B cell (primary cell): ENCODE results near the gene DHDH. TPM values are rescaled to one million over a fixed set of nuclear protein-coding genes. Genes with fewer than 3 reads are reported as not detected.

Experiments used
- ATAC-seq: fragments of 200-7000 bp; cut with Tn5 transposase; one replicate; pipeline ENCODE4 v1.10.0; 2021; ENCODE audit warnings: low read depth, mild to moderate bottlenecking, moderate number of reproducible peaks, moderate library complexity
- CTCF ChIA-PET: fragments of 350-600 bp; sonication (Branson Sonifier 250); formaldehyde crosslinking; loops from one replicate; lab custom pipeline; 2021; ENCODE audit warnings: antibody characterized with exemption, inconsistent platforms; lab: Charles Lee
- POLR2A ChIA-PET: fragments of 350-600 bp; sonication (Branson Sonifier 250); formaldehyde crosslinking; loops from one replicate; lab custom pipeline; 2021; ENCODE audit warnings: antibody characterized with exemption; lab: Charles Lee
- DNase-seq: peaks from one replicate; pipeline ENCODE4 v3.0.0; 2013
- H2AFZ ChIP-seq: 2 replicates; pipeline ENCODE4 v1.6.1; 2012; ENCODE audit warnings: mild to moderate bottlenecking, low read depth, low read length; ENCODE audit not compliant: insufficient read depth, poor library complexity, severe bottlenecking
- H3K27ac ChIP-seq, 2 donors: 1 replicate in 1 of 2; 2 replicates in 1 of 2; pipeline ENCODE4 v1.5.1; 2012 to 2013; ENCODE audit warnings: low read length in 2 of 2, mild to moderate bottlenecking in 2 of 2, moderate library complexity in 1 of 2
- H3K27me3 ChIP-seq, 4 experiments: fragments of 200-600 bp in 1 of 4; sonication (generic) in 1 of 4; replicated peaks in 1 of 4; 1 replicate in 2 of 4; 2 replicates in 2 of 4; pipeline versions ENCODE4 v1.6.1 to v1.7.0; 2013 to 2016; ENCODE audit warnings: low read length in 3 of 4, mild to moderate bottlenecking in 2 of 4, mixed read lengths in 1 of 4, moderate library complexity in 1 of 4; ENCODE audit not compliant: insufficient read depth in 4 of 4, control insufficient read depth in 3 of 4; ENCODE audit errors: control extremely low read depth in 1 of 4
- H3K36me3 ChIP-seq, 2 experiments: replicated peaks in 1 of 2; 1 replicate in 1 of 2; 2 replicates in 1 of 2; pipeline versions ENCODE4 v1.6.1 to v1.7.1; 2013; ENCODE audit warnings: low read length in 1 of 2; ENCODE audit not compliant: insufficient read depth in 2 of 2, control insufficient read depth in 1 of 2; ENCODE audit errors: control extremely low read depth in 1 of 2, extremely low read depth in 1 of 2
- H3K4me1 ChIP-seq, 2 donors: fragments of 200-600 bp in 1 of 2; sonication (generic) in 1 of 2; 1 replicate in 1 of 2; 2 replicates in 1 of 2; pipeline versions ENCODE4 v1.5.1 to v1.6.1; 2013 to 2017; ENCODE audit warnings: low read length in 2 of 2; ENCODE audit not compliant: control insufficient read depth in 2 of 2, insufficient read depth in 2 of 2
- H3K4me2 ChIP-seq: replicated peaks from 2 replicates; pipeline ENCODE3; 2012; ENCODE audit warnings: mild to moderate bottlenecking, low read depth, low read length; ENCODE audit not compliant: poor library complexity, severe bottlenecking
- H3K4me3 ChIP-seq, 5 experiments: fragments of 200-600 bp in 1 of 5; sonication (generic) in 1 of 5; 1 replicate in 3 of 5; 2 replicates in 2 of 5; pipeline versions ENCODE4 v1.5.1 to v1.7.0; 2011 to 2016; ENCODE audit warnings: low read length in 4 of 5, mild to moderate bottlenecking in 4 of 5, low read depth in 2 of 5, control low read depth in 1 of 5, moderate library complexity in 1 of 5; ENCODE audit not compliant: insufficient read depth in 1 of 5; ENCODE audit errors: control extremely low read depth in 1 of 5, extremely low read depth in 1 of 5
- H3K79me2 ChIP-seq: fragments of 200-600 bp; sonication (generic); one replicate; pipeline ENCODE4 v1.6.0; 2016; ENCODE audit warnings: low read length; ENCODE audit not compliant: control insufficient read depth, insufficient read depth
- H3K9ac ChIP-seq: fragments of 200-600 bp; sonication (generic); 2 replicates; pipeline ENCODE4 v1.6.1; 2017; ENCODE audit warnings: mild to moderate bottlenecking, low read length, moderate library complexity
- H3K9me3 ChIP-seq, 3 donors: one replicate each; pipeline versions ENCODE4 v1.6.1 to v1.7.1; 2013; ENCODE audit warnings: low read length in 2 of 3; ENCODE audit not compliant: control insufficient read depth in 2 of 3, insufficient read depth in 1 of 3; ENCODE audit errors: control extremely low read depth in 1 of 3
- H4K20me1 ChIP-seq: 2 replicates; pipeline ENCODE4 v1.6.0; 2012; ENCODE audit warnings: mild to moderate bottlenecking, low read length; ENCODE audit not compliant: insufficient read depth, control insufficient read depth, poor library complexity, severe bottlenecking
- H3K27ac Mint-ChIP-seq: one replicate; pipeline ENCODE4 v1.8.0; 2021; ENCODE audit warnings: mixed read lengths
- H3K27me3 Mint-ChIP-seq: one replicate; pipeline ENCODE4 v1.8.0; 2021; ENCODE audit warnings: mixed read lengths
- H3K4me1 Mint-ChIP-seq: one replicate; pipeline ENCODE4 v1.8.0; 2021; ENCODE audit warnings: mixed read lengths
- H3K4me3 Mint-ChIP-seq: one replicate; pipeline ENCODE4 v1.8.0; 2021; ENCODE audit warnings: mixed read lengths
- H3K9me3 Mint-ChIP-seq: one replicate; pipeline ENCODE4 v1.8.0; 2022; ENCODE audit warnings: mixed read lengths; ENCODE audit not compliant: insufficient read depth
- CTCF ChIP-seq: fragments of 200-600 bp; IDR thresholded peaks from one replicate; pipeline ENCODE4 v1.8.0; 2022; ENCODE audit warnings: antibody characterized with exemption, mild to moderate bottlenecking
- EZH2 ChIP-seq: IDR thresholded peaks from 2 replicates; pipeline ENCODE4 v1.6.1; 2012; ENCODE audit warnings: borderline replicate concordance, low read depth, mild to moderate bottlenecking, moderate library complexity, low read length; ENCODE audit not compliant: insufficient read depth, poor library complexity, severe bottlenecking
- WGBS: methylation state at CpG from one replicate; pipeline ENCODE4 v1.1.5; 2013; ENCODE audit warnings: missing lambda C conversion rate; ENCODE audit not compliant: insufficient coverage; 5-methylcytosine and 5-hydroxymethylcytosine counted together
- intact Hi-C: fragments of 100-400 bp; cut with micrococcal nuclease; formaldehyde crosslinking; loops from one replicate; pipeline ENCODE4 v1.10.0; 2022
- polyA plus RNA-seq: library from polyadenylated mRNA; depleted of rRNA; stranded (reverse); fragments of >200 nt; gene quantifications from 2 replicates; pipeline ENCODE4 v1.2.3, GENCODE V29; 2012
- total RNA-seq, 2 donors: library from RNA; stranded (reverse); fragments of 120-200 nt in 1 of 2; gene quantifications; 1 replicate in 1 of 2; 2 replicates in 1 of 2; pipeline versions ENCODE4 v1.2.3 to v1.2.4, GENCODE V29; 2013 to 2022

Gene DHDH
- total and polyA plus RNA-seq, 2 donors (not counting 1 experiment from before 2014, with no cell fraction given): 0.64 to 0.82 TPM

DNA sequence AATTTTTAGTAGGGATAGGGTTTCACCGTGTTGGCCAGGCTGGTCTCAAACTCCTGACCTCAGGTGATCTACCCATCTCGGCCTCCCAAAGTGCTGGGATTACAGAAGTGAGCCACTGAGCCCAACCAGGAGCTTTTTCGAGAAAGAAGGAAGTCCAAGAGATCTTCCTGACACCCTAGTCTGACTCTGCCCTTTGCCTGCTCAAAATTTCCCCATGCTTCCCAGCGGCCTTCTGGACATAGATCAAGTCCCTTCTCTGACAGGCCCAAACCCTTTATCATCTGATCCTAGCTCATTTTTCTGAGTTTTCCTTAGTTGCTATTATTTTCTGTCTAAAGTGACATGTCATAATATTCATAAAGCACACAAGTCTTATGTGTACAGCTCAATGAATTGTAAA, 19.6 kb downstream of the DHDH start:
- no peak overlapping the region for H3K27ac Mint-ChIP-seq
- 77% methylated on average over 3 of the region's 4 CpGs for WGBS

More for the DNA sequence above, 19.6 kb downstream of the DHDH start:
- no peaks in the 10 kb centered on the region for H3K27me3 ChIP-seq
- Mint-ChIP-seq H3K4me3 (peak overlapping the region; percentile 41), H3K9me3 (peaks cover 6% of the 10 kb centered on the region), H3K4me1 (peaks cover 20% of the 10 kb centered on the region), H3K27me3 (no peaks in the 10 kb centered on the region)
- no peaks in the 10 kb centered on the region for H3K9me3 ChIP-seq
- H3K4me3 ChIP-seq: no peak overlapping the region
- H3K79me2 ChIP-seq: peaks cover 17% of the 10 kb centered on the region
- CTCF ChIA-PET: interaction anchor here (0.6 to 2.7 kb wide), 6 partner anchors 11 to 272 kb away, joined by 3 to 14 read pairs (median 4); partner anchors contain the start of gene RUVBL2
- no peak for ATAC-seq
- POLR2A ChIA-PET: interaction anchor here (0.5 to 0.7 kb wide), 2 partner anchors 47 to 77 kb away, joined by 3 to 6 read pairs; no protein-coding TSS in a partner anchor
- no peak overlapping the region for H3K4me2 ChIP-seq
- intact Hi-C loops: no loop called here
- no peak overlapping the region for H3K9ac ChIP-seq
- TF ChIP-seq EZH2 (no peak), CTCF (no peak)
- peaks cover 1 to 3% of the 10 kb centered on the region in 2 experiments for H3K36me3 ChIP-seq
- H3K27ac ChIP-seq: no peak overlapping the region
- no peak overlapping the region for H2AFZ ChIP-seq
- peaks cover 6 to 16% of the 10 kb centered on the region in 2 donors for H3K4me1 ChIP-seq
- no peaks in the 10 kb centered on the region for H4K20me1 ChIP-seq
- DNase-seq: no peak
